Astrocyte of the spinal cord (primary cell): ENCODE results near the gene PCBP2.
"Not testable (repeated sequence)": the region's sequence is repeated elsewhere in the genome, so short reads cannot be mapped to it uniquely, and the experiment has no call there.

Experiments
- DNase-seq: peaks from one replicate; pipeline ENCODE4 v3.0.0; 2011; ENCODE audit warnings: low read depth, low spot score
- H3K4me3 ChIP-seq: 2 replicates; pipeline ENCODE4 v1.5.1; 2011; ENCODE audit warnings: low read depth, mild to moderate bottlenecking, low read length, moderate library complexity
- CTCF ChIP-seq: IDR thresholded peaks from 2 replicates; pipeline ENCODE4 v1.5.1; 2012; ENCODE audit warnings: low read depth, mild to moderate bottlenecking, low read length, inconsistent platforms
- in situ Hi-C: cut with HindIII; loops from 2 replicates; pipeline ENCODE4 v1.10.0; 2017; ENCODE audit warnings: low sequenced_read_pairs

PCBP2 gene

GRCh38 chr12:53480491-53481442 is 28.9 kb downstream of the PCBP2 start:
- in situ Hi-C loops = no loop called here
- TF ChIP-seq CTCF = no peak
- no peak overlapping the region for H3K4me3 ChIP-seq
- no peak for DNase-seq

DNA sequence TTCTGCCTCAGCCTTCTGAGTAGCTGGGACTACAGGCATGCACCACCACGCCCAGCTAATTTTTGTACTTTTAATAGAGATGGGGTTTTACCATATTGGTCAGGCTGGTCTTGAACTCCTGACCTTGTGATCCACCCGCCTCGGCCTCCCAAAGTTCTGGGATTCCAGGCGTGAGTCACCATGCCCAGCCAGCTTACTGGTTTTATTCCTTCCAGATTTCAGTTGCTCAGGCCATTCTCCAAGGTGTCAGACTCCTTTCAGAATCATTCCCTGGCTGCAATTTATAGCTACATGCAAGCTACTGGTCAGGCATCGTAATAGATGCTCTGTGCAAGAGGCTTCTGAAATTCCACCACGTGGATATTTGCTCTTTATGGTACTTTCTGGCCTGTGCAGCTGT is 29.6 kb downstream of the PCBP2 start:
- DNase-seq = peak; percentile 53
- in situ Hi-C loops, H3K4me3 ChIP-seq: not testable (repeated sequence)

DNA sequence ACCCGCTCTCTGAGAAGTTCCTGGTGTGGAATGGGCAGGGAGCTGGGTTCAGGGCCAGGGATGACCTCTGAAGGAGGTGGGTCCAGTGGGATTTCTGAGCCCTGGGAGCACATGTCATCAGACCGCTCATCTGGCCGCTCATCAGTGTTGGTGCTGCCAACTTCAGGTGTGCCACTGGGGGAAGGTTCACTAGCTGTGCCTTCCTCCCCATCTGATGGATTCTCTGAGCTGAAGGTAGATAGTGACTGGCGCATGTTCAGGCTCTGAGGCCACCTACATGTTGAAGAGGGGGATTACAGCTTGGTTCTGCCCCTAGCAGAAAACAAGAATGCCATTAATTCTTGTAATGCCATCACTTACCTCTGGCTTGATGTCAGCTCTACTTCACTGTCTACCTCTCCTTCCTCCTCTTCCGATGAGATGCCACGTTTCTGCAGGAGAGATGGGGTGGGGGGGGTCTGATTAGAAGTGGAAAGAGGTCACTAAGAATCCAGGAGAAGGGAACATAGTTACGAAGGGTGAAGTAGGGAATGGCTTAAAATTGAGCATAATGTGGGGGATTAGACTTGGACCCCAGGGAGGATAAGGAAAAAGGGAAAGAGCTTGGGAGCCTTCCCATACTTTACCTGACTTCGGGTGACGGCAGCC is 30.2 kb downstream of the PCBP2 start:
- DNase-seq = no peak
- peak; percentile 24 for TF ChIP-seq CTCF
- H3K4me3 ChIP-seq = no peak overlapping the region
- in situ Hi-C loops = no loop called here

GRCh38 chr12:53482626-53483168 is 30.8 kb downstream of the PCBP2 start:
- H3K4me3 ChIP-seq = no peak overlapping the region
- TF ChIP-seq CTCF = no peak
- in situ Hi-C loops = no loop called here
- DNase-seq = no peak

DNA sequence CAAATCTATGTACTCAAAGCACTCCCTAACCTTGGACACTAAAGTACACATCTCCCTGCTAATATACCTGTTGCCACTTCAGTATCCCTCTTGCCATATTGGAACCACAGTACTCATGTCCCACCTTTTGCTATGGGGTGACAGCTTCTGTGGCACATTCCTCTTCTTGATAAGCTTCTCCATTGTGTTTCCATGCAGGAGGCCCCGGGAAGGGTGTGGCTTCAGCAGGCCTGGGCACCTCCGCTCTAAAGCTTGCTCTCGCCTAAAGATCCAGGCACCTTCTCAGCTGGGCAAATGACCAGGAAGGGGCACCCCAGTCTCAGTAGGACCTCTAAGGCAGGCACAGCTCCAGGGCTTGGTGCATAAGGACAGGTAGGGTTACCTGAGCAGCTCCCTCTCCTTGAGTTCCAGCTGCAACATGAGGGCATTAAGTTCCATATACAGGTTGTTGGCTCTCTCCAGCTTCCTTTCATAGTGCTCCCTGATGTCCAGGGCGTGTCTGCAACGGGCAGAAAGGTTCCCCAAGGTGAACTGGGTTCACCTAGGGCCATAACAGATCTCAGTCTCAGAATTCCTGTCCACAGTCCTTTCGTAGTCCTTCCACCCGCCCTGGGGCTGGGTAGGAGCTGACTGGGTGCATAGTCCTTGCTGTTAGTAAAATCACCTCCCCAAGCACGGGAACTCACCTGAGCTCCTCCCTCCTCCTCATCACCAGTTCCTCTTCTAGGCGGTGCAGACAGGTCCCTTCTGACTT is 31.5 kb downstream of the PCBP2 start:
- in situ Hi-C loops = no loop called here
- no peak overlapping the region for H3K4me3 ChIP-seq
- no peak for TF ChIP-seq CTCF
- no peak for DNase-seq

DNA sequence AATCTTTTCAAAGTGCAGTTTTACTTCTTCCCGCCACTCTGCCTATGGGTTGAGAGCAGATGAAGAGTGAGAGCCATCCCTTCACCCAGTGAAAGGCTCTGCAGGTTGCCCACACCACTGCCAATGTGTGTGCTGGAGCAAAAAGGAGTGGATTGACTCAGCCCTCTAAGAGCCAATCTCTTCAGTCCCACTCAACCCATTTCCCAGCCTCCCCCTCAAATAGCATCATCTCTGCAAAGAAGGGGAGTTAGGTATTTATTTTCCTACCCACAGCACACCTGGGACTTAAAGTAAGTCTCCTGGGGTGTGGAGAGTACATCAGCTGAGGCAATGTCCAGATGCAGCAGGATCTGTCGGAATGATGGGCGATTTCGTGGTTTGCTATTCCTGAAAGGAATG is 32.1 kb downstream of the PCBP2 start:
- no peak overlapping the region for H3K4me3 ChIP-seq
- in situ Hi-C loops = no loop called here
- no peak for TF ChIP-seq CTCF
- no peak for DNase-seq
